GM12878 (cell line): ENCODE results near the gene SPATA16. TPM values are rescaled to one million over a fixed set of nuclear protein-coding genes. Genes with fewer than 3 reads are reported as not detected.

ENCODE experiments used
- ATAC-seq: fragments of 200-7000 bp; cut with Tn5 transposase; 3 replicates; pipeline ENCODE4 v1.9.1; 2020; ENCODE audit warnings: mild to moderate bottlenecking, moderate library complexity
- BruUV-seq: library from RNA; stranded (reverse); fragments of 400-500 nt; replicated peaks from 2 replicates; lab custom pipeline; 2021; lab: Mats Ljungman, UMichigan
- CTCF ChIA-PET: fragments of 300-600 bp; sonication (Branson Sonifier 250); formaldehyde crosslinking; extraction: SDS; loops from one replicate; lab custom pipeline; 2021; ENCODE audit warnings: inconsistent platforms; lab: Yijun Ruan, JAX
- POLR2A ChIA-PET: fragments of 350-600 bp; formaldehyde crosslinking; extraction: SDS; loops from one replicate; lab custom pipeline; 2021; ENCODE audit warnings: inconsistent platforms; lab: Charles Lee
- RAD21 ChIA-PET: fragments of 300-600 bp; sonication (Branson Sonifier 250); formaldehyde crosslinking; loops from one replicate; lab custom pipeline; 2023; ENCODE audit warnings: antibody characterized with exemption; ENCODE audit not compliant: unreplicated experiment; lab: Charles Lee
- SMC1A ChIA-PET: fragments of 300-600 bp; sonication (Branson Sonifier 250); formaldehyde crosslinking; loops from one replicate; lab custom pipeline; 2023; ENCODE audit not compliant: unreplicated experiment, uncharacterized antibody; lab: Charles Lee
- DNase-seq: peaks from one replicate; pipeline ENCODE4 v3.0.0-alpha.2; 2011; ENCODE audit warnings: low read depth, low spot score
- FAIRE-seq: peaks from 3 replicates; lab custom pipeline; 2011; peaks lifted over from hg19 to GRCh38; lab: Jason Lieb, UNC
- H2AFZ ChIP-seq: 2 replicates; pipeline ENCODE4 v1.6.0; 2011; ENCODE audit warnings: low read depth, low read length, control low read depth; ENCODE audit not compliant: control insufficient read depth
- H3K27ac ChIP-seq: 2 replicates; pipeline ENCODE4 v1.5.1; 2011; ENCODE audit warnings: control low read depth; ENCODE audit not compliant: control insufficient read depth, insufficient read depth
- H3K27me3 ChIP-seq, 2 experiments: replicated peaks in 1 of 2; 2 replicates each; pipeline versions ENCODE4 v1.6.0 to v1.6.1; 2011; ENCODE audit warnings: low read length in 1 of 2; ENCODE audit not compliant: control insufficient read depth in 2 of 2, insufficient read depth in 2 of 2
- H3K36me3 ChIP-seq, 2 experiments: 2 replicates each; pipeline ENCODE4 v1.5.1; 2011; ENCODE audit warnings: low read length in 1 of 2; ENCODE audit not compliant: control insufficient read depth in 2 of 2, insufficient read depth in 2 of 2
- H3K4me1 ChIP-seq: 2 replicates; pipeline ENCODE4 v1.6.1; 2011; ENCODE audit warnings: mild to moderate bottlenecking, low read length, moderate library complexity, mixed read lengths; ENCODE audit not compliant: control insufficient read depth, insufficient read depth
- H3K4me2 ChIP-seq: 2 replicates; pipeline ENCODE4 v1.6.0; 2011; ENCODE audit warnings: control low read depth; ENCODE audit not compliant: control insufficient read depth, insufficient read depth
- H3K4me3 ChIP-seq: fragments of 200-600 bp; sonication (generic); 2 replicates; pipeline ENCODE4 v1.5.1; 2016
- H3K79me2 ChIP-seq: 2 replicates; pipeline ENCODE4 v1.6.0; 2011; ENCODE audit warnings: low read length; ENCODE audit not compliant: control insufficient read depth, insufficient read depth
- H3K9ac ChIP-seq: 2 replicates; pipeline ENCODE4 v1.8.0; 2011; ENCODE audit warnings: low read length, control low read depth, mixed read lengths; ENCODE audit not compliant: control insufficient read depth, insufficient read depth
- H3K9me3 ChIP-seq: replicated peaks from 3 replicates; pipeline ENCODE4 v1.5.1; 2011; ENCODE audit warnings: mild to moderate bottlenecking, low read length; ENCODE audit not compliant: control insufficient read depth, insufficient read depth
- H4K20me1 ChIP-seq: 2 replicates; pipeline ENCODE4 v1.6.0; 2011; ENCODE audit not compliant: control insufficient read depth, insufficient read depth
- ASH2L ChIP-seq: fragments of 300-600, 200-600 bp; sonication (generic); IDR thresholded peaks from 2 replicates; pipeline ENCODE4 v1.6.1; 2017; ENCODE audit warnings: low read depth, mild to moderate bottlenecking, borderline replicate concordance
- ESRRA ChIP-seq: IDR thresholded peaks from 2 replicates; pipeline ENCODE4 v1.6.1; 2012; ENCODE audit warnings: mild to moderate bottlenecking, low read length, improper control_type of control experiment
- IRF3 ChIP-seq: fragments of 450-650 bp; IDR thresholded peaks from 2 replicates; pipeline ENCODE4 v1.6.1; 2014; ENCODE audit warnings: mild to moderate bottlenecking
- JUND ChIP-seq: IDR thresholded peaks from 2 replicates; pipeline ENCODE4 v1.6.1; 2012; ENCODE audit warnings: low read depth, mild to moderate bottlenecking, low read length, improper control_type of control experiment, moderate library complexity
- MTA2 ChIP-seq: fragments of 450-650 bp; IDR thresholded peaks from 2 replicates; pipeline ENCODE4 v1.6.1; 2016; ENCODE audit warnings: low read depth, mild to moderate bottlenecking, moderate library complexity
- NFYB ChIP-seq: IDR thresholded peaks from 2 replicates; pipeline ENCODE4 v1.6.1; 2011; ENCODE audit warnings: low read depth, mild to moderate bottlenecking, low read length, improper control_type of control experiment, moderate library complexity; ENCODE audit not compliant: insufficient read depth
- PAX5 ChIP-seq: IDR thresholded peaks from 2 replicates; pipeline ENCODE4 v1.6.1; 2011; ENCODE audit warnings: low read depth, low read length, borderline replicate concordance
- POLR2A ChIP-seq: IDR thresholded peaks from 2 replicates; pipeline ENCODE4 v1.6.1; 2011; ENCODE audit warnings: low read depth, mild to moderate bottlenecking, low read length
- POU2F2 ChIP-seq: IDR thresholded peaks from 3 replicates; pipeline ENCODE4 v1.6.1; 2011; ENCODE audit warnings: low read depth, mild to moderate bottlenecking, low read length, borderline replicate concordance
- RFX5 ChIP-seq: IDR thresholded peaks from 2 replicates; pipeline ENCODE4 v1.6.1; 2011; ENCODE audit warnings: low read depth, low read length, improper control_type of control experiment
- SREBF1 ChIP-seq: IDR thresholded peaks from 2 replicates; pipeline ENCODE4 v1.6.1; 2012; ENCODE audit warnings: mild to moderate bottlenecking, low read length
- ZNF24 ChIP-seq: fragments of 450-650 bp; IDR thresholded peaks from 2 replicates; pipeline ENCODE4 v1.6.1; 2017; ENCODE audit warnings: antibody characterized with exemption, mild to moderate bottlenecking
- in situ Hi-C: fragments of 300-500 bp; cut with MboI; formaldehyde crosslinking; loops from 9 replicates; pipeline ENCODE4 v1.14.3; 2018; ENCODE audit warnings: mixed read lengths
- intact Hi-C: fragments of 100-400 bp; cut with micrococcal nuclease; formaldehyde crosslinking; loops from one replicate; pipeline ENCODE4 v1.14.2; 2022; ENCODE audit not compliant: unreplicated experiment
- polyA plus RNA-seq, 11 experiments: library from polyadenylated mRNA; depleted of rRNA in 4 of 11; unstranded in 6 of 11; stranded (reverse) in 5 of 11; fragments of >200 nt; fragmentation: Nextera tagmentation in 4 of 11; fragmentation: Illumina TruSeq in 1 of 11; extraction: Ambion mirVana in 4 of 11; extraction: Trizol in 1 of 11; gene quantifications; 1 replicate in 1 of 11; 2 replicates in 10 of 11; pipeline versions ENCODE4 v1.2.1 to v1.2.3, GENCODE V29; 2011 to 2016; ENCODE audit warnings: inconsistent platforms in 2 of 11, missing spikeins in 2 of 11, low read depth in 1 of 11
- total RNA-seq, 4 experiments: library from RNA; depleted of rRNA in 3 of 4; stranded (reverse); fragments of >200 nt in 3 of 4; fragmentation: Illumina TruSeq in 1 of 4; extraction: Trizol in 1 of 4; gene quantifications; 2 replicates each; pipeline versions ENCODE4 v1.2.1 to v1.2.3, GENCODE V29; 2013 to 2021
- TF ChIP-seq, protein P1 (sequence below): fragments of 450-650 bp; IDR thresholded peaks from 2 replicates; pipeline ENCODE4 v1.6.1; 2017; ENCODE audit warnings: antibody characterized with exemption, mild to moderate bottlenecking, moderate library complexity
- TF ChIP-seq, protein P2 (sequence below): IDR thresholded peaks from 2 replicates; pipeline ENCODE4 v1.6.1; 2011; ENCODE audit warnings: borderline replicate concordance, low read depth, mild to moderate bottlenecking, moderate library complexity, mixed read lengths, low read length; ENCODE audit not compliant: insufficient read depth; ENCODE audit errors: extremely low read length

The SPATA16 gene
- total and polyA plus RNA-seq, 10 of the 15 experiments (the other 5 are each of a cell fraction or from before 2014, with no cell fraction given) = 0.04 TPM; not detected in 9

- no TSS peak for BruUV-seq
These were observed 286.0 kb downstream of the SPATA16 start for GRCh38 chr3:172855037-172855436.

More at GRCh38 chr3:172855037-172855436, 286.0 kb downstream of the SPATA16 start:
- H3K4me2 ChIP-seq = no peak overlapping the region
- peaks cover 2 to 3% of the 10 kb centered on the region in 2 experiments; a peak in 3 of 4 replicates for H3K27me3 ChIP-seq
- ChIA-PET RAD21 (no interaction called here), SMC1A (no interaction called here), POLR2A (no interaction called here), CTCF (no interaction called here)
- FAIRE-seq = no peak
- no peaks in the 10 kb centered on the region for H3K79me2 ChIP-seq
- intact Hi-C loops (no loop called here), in situ Hi-C loops (no loop called here)
- no peak overlapping the region for H3K27ac ChIP-seq
- H3K4me3 ChIP-seq = no peak overlapping the region
- no peaks in the 10 kb centered on the region for H3K9me3 ChIP-seq
- ATAC-seq = no peak
- no peak overlapping the region for H3K9ac ChIP-seq
- no peak for DNase-seq
- H3K4me1 ChIP-seq = no peaks in the 10 kb centered on the region
- no peaks in the 10 kb centered on the region for H3K36me3 ChIP-seq
- no peaks in the 10 kb centered on the region for H4K20me1 ChIP-seq
- TF ChIP-seq POU2F2 (no peak), RFX5 (no peak), MTA2 (no peak), ZNF24 (no peak), NFYB (no peak), POLR2A (no peak), ESRRA (no peak), JUND (no peak), PAX5 (no peak), ASH2L (no peak), SREBF1 (no peak), IRF3 (no peak)
- TF ChIP-seq, protein P1, sequence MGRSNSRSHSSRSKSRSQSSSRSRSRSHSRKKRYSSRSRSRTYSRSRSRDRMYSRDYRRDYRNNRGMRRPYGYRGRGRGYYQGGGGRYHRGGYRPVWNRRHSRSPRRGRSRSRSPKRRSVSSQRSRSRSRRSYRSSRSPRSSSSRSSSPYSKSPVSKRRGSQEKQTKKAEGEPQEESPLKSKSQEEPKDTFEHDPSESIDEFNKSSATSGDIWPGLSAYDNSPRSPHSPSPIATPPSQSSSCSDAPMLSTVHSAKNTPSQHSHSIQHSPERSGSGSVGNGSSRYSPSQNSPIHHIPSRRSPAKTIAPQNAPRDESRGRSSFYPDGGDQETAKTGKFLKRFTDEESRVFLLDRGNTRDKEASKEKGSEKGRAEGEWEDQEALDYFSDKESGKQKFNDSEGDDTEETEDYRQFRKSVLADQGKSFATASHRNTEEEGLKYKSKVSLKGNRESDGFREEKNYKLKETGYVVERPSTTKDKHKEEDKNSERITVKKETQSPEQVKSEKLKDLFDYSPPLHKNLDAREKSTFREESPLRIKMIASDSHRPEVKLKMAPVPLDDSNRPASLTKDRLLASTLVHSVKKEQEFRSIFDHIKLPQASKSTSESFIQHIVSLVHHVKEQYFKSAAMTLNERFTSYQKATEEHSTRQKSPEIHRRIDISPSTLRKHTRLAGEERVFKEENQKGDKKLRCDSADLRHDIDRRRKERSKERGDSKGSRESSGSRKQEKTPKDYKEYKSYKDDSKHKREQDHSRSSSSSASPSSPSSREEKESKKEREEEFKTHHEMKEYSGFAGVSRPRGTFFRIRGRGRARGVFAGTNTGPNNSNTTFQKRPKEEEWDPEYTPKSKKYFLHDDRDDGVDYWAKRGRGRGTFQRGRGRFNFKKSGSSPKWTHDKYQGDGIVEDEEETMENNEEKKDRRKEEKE = no peak
- TF ChIP-seq, protein P2, sequence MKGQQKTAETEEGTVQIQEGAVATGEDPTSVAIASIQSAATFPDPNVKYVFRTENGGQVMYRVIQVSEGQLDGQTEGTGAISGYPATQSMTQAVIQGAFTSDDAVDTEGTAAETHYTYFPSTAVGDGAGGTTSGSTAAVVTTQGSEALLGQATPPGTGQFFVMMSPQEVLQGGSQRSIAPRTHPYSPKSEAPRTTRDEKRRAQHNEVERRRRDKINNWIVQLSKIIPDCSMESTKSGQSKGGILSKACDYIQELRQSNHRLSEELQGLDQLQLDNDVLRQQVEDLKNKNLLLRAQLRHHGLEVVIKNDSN = no peak
- no peak overlapping the region for H2AFZ ChIP-seq
